Astrocyte (in vitro differentiated cells and primary cell): ENCODE measurements around the gene SF3B3.

Experiments
- EZH2 ChIP-seq: IDR thresholded peaks from 2 replicates; pipeline ENCODE4 v1.6.1; 2012; ENCODE audit warnings: mild to moderate bottlenecking, low read length, inconsistent platforms; ENCODE audit not compliant: insufficient read depth
- TF ChIP-seq, protein P1 (sequence below): IDR thresholded peaks from 2 replicates; pipeline ENCODE4 v1.5.1; 2011; ENCODE audit warnings: low read depth, mild to moderate bottlenecking, inconsistent platforms, low read length, moderate library complexity; ENCODE audit not compliant: insufficient read depth

DNA sequence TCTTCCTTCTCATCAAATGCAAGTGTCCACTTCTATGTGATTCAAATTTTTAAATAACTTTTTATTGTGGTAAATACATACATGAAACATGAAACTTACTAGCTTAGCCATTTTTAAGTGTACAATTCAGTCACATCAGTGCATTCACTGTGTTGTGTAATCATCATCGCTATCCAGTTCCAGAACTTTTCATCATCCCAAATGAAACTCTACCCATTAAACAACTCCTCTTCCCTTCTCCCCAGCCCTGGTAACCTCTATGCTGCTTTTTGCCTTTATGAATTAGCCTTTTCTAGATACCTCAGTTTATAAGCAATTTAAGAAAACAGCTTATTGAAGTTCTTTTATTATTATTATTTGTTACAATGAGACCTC, 81.7 kb downstream of the SF3B3 start:
- TF ChIP-seq EZH2: no peak
- TF ChIP-seq, protein P1, sequence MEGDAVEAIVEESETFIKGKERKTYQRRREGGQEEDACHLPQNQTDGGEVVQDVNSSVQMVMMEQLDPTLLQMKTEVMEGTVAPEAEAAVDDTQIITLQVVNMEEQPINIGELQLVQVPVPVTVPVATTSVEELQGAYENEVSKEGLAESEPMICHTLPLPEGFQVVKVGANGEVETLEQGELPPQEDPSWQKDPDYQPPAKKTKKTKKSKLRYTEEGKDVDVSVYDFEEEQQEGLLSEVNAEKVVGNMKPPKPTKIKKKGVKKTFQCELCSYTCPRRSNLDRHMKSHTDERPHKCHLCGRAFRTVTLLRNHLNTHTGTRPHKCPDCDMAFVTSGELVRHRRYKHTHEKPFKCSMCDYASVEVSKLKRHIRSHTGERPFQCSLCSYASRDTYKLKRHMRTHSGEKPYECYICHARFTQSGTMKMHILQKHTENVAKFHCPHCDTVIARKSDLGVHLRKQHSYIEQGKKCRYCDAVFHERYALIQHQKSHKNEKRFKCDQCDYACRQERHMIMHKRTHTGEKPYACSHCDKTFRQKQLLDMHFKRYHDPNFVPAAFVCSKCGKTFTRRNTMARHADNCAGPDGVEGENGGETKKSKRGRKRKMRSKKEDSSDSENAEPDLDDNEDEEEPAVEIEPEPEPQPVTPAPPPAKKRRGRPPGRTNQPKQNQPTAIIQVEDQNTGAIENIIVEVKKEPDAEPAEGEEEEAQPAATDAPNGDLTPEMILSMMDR: no peak
